ENCODE data around the gene SPATA31C2. TPM values are rescaled to one million over a fixed set of nuclear protein-coding genes. Genes with fewer than 3 reads are reported as not detected.
"Not testable (repeated sequence)": the region's sequence is repeated elsewhere in the genome, so short reads cannot be mapped to it uniquely, and the experiment has no call there.

The SPATA31C2 gene
- total RNA-seq (2021; ENCODE audit: unreplicated experiment) (not detected), Bru-seq, nascent RNA (not detected), BruChase-seq, experiment 1, labeled RNA remaining after a 6-hour chase (not detected), BruChase-seq, experiment 2, labeled RNA remaining after a 2-hour chase (not detected)
- polyA plus RNA-seq (2012), result not detected in 2 replicates
- long read RNA-seq, result 0 reads

- not testable (repeated sequence) for BruUV-seq (replicated peaks)
Observed at GRCh38 chr9:88138375-88138774, at the start of gene SPATA31C2. TSS of gene SPATA31C2 (minus strand) at chr9:88138475. CDS start at chr9:88138446, 29 bp downstream.

GRCh38 chr9:88187631-88188030 lies 49.4 kb upstream of the SPATA31C2 start:
- BruUV-seq (replicated peaks), result no TSS peak
- ATAC-seq (no peak), DNase-seq (ENCODE audit: low read depth, low spot score) (no peak)
- Histone ChIP-seq H3K27me3 (ENCODE audit: insufficient read depth, low read length) (no peaks in the 10 kb centered on the region), H3K4me3 (replicated peaks in 1 of 2; ENCODE audit: low read depth in 1 of 2, low read length in 2 of 2) (no peak overlapping the region), H3K9me2 (ENCODE audit: insufficient read depth) (no peaks in the 10 kb centered on the region), H3K27ac (ENCODE audit: low read depth, low read length) (no peak overlapping the region), H4K20me1 (ENCODE audit: insufficient read depth) (no peaks in the 10 kb centered on the region), H3K4me1 (ENCODE audit: control insufficient read depth in 1 of 2, insufficient read depth in 2 of 2, low read length in 2 of 2) (no peaks in the 10 kb centered on the region), H3K9me3 (ENCODE audit: control insufficient read depth in 1 of 2, insufficient read depth in 1 of 2, low read depth in 1 of 2, low read length in 2 of 2) (no peaks in the 10 kb centered on the region), H2AFZ (ENCODE audit: low read depth, low read length, poor library complexity, severe bottlenecking) (no peak overlapping the region), H3K4me2 (ENCODE audit: low read length) (no peak overlapping the region), H3K36me3 (ENCODE audit: control insufficient read depth in 1 of 2, insufficient read depth in 2 of 2, low read length in 2 of 2) (no peaks in the 10 kb centered on the region), H3K9ac (ENCODE audit: low read length) (no peak overlapping the region), H3K79me2 (ENCODE audit: insufficient read depth, low read length) (no peaks in the 10 kb centered on the region)
- ChIA-PET CTCF (no interaction called here), RAD21 (ENCODE audit: low non-redundant PET in 1 of 2, low total read pairs in 2 of 2, uncharacterized antibody in 2 of 2, unreplicated experiment in 2 of 2) (no interaction called here), POLR2A (no interaction called here)
- intact Hi-C loops (cut with micrococcal nuclease), result no loop called here
- no peak for TF ChIP-seq CEBPB (IDR thresholded peaks at IDR 0.05; ENCODE audit: low read depth)
- TF ChIP-seq EZH2 (IDR thresholded peaks at IDR 0.05), result no peak
- TF ChIP-seq RAD21 (IDR thresholded peaks at IDR 0.05; ENCODE audit: low read depth), result no peak
- no peak for TF ChIP-seq SRF (IDR thresholded peaks at IDR 0.05; ENCODE audit: low read depth)

More at GRCh38 chr9:88138375-88138774, at the start of gene SPATA31C2:
- H3K79me2 ChIP-seq (ENCODE audit: insufficient read depth, low read length); H3K4me1 ChIP-seq (ENCODE audit: control insufficient read depth in 1 of 2, insufficient read depth in 2 of 2, low read length in 2 of 2); H2AFZ ChIP-seq (ENCODE audit: low read depth, low read length, poor library complexity, severe bottlenecking); POLR2A ChIA-PET; RAD21 ChIA-PET (ENCODE audit: low non-redundant PET in 1 of 2, low total read pairs in 2 of 2, uncharacterized antibody in 2 of 2, unreplicated experiment in 2 of 2); H3K9me3 ChIP-seq (ENCODE audit: control insufficient read depth in 1 of 2, insufficient read depth in 1 of 2, low read depth in 1 of 2, low read length in 2 of 2); ATAC-seq; H3K27ac ChIP-seq (ENCODE audit: low read depth, low read length); H4K20me1 ChIP-seq (ENCODE audit: insufficient read depth); DNase-seq (ENCODE audit: low read depth, low spot score); H3K36me3 ChIP-seq (ENCODE audit: control insufficient read depth in 1 of 2, insufficient read depth in 2 of 2, low read length in 2 of 2); CTCF ChIA-PET; H3K9me2 ChIP-seq (ENCODE audit: insufficient read depth); H3K27me3 ChIP-seq (ENCODE audit: insufficient read depth, low read length); H3K4me2 ChIP-seq (ENCODE audit: low read length); intact Hi-C loops (cut with micrococcal nuclease); H3K4me3 ChIP-seq (replicated peaks in 1 of 2; ENCODE audit: low read depth in 1 of 2, low read length in 2 of 2); H3K9ac ChIP-seq (ENCODE audit: low read length): not testable (repeated sequence)
